NCI-H524 (cell line): ENCODE results near the gene PRRT2.
"Not testable (repeated sequence)": the region's sequence is repeated elsewhere in the genome, so short reads cannot be mapped to it uniquely, and the experiment has no call there.

Experiments used
- DNase-seq, 2 experiments: peaks; one replicate each; lab custom pipeline; 2025; lab: John Stamatoyannopoulos, UW

The PRRT2 gene

GRCh38 chr16:29833219-29833618 lies 21.2 kb downstream of the PRRT2 start:
- not testable (repeated sequence) for DNase-seq

DNA sequence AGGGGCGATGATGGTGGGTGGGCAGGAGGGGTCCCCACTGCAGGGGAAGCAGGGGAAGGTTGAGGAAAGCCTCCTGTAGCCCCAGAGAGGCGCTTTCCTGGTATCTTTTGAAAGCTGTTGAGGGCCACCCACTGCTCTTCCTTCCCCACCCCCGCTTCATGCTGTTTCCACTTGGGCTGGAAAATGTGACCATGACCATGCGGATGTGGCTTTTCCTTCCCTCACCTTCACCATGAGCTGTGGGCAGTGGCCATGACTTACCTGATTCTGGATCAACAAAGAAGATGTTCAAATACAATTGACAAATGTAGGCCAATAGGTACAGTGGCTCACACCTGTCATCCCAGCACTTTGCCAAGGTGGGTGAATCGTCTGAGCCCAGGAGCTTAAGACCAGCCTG lies 22.1 kb downstream of the PRRT2 start:
- no peak for DNase-seq

- no peak for DNase-seq
These were observed 23.9 kb downstream of the PRRT2 start for GRCh38 chr16:29835926-29836325.

- DNase-seq: no peak
These were observed 24.6 kb downstream of the PRRT2 start for GRCh38 chr16:29836623-29837022.

DNA sequence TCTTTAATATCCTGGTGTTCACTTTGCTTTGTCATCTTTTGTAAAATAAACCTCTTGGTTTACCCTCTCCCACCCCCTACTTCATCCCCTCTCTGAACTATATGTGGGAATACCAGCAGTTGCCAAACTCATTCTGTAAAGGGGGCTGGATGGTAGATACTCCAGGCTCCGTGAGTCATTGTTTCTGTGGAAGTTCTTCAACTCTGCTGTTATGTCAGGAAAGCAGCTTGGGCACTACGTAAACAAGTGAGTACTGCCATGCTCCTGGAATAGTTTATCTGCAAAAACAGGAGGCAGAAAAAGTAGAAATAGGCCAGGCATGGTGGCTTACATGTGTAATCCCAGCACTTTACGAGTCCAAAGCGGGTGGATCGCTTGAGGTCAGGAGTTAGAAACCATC lies 25.8 kb downstream of the PRRT2 start:
- DNase-seq: no peak

- no peak for DNase-seq
These were observed 27.8 kb downstream of the PRRT2 start for GRCh38 chr16:29839822-29840221.

DNA sequence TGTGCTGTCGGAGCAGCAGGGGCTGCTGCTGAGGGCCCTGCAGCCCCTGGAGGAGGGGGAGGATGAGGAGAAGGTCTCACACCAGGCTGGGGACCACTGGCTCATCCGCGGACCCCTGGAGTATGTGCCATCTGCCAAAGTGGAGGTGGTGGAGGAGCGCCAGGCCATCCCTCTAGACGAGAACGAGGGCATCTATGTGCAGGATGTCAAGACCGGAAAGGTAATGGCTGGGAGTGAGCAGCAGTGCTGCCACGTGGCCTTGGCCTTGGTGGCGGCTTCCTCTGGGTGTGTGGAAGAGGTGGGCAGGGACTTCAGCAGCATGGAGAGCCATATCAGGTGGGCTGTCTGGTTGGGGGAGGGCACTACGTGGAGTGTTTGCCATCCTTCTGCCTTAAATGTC lies 28.2 kb downstream of the PRRT2 start:
- no peak for DNase-seq

GRCh38 chr16:29841631-29842030 lies 29.6 kb downstream of the PRRT2 start:
- DNase-seq: no peak

DNA sequence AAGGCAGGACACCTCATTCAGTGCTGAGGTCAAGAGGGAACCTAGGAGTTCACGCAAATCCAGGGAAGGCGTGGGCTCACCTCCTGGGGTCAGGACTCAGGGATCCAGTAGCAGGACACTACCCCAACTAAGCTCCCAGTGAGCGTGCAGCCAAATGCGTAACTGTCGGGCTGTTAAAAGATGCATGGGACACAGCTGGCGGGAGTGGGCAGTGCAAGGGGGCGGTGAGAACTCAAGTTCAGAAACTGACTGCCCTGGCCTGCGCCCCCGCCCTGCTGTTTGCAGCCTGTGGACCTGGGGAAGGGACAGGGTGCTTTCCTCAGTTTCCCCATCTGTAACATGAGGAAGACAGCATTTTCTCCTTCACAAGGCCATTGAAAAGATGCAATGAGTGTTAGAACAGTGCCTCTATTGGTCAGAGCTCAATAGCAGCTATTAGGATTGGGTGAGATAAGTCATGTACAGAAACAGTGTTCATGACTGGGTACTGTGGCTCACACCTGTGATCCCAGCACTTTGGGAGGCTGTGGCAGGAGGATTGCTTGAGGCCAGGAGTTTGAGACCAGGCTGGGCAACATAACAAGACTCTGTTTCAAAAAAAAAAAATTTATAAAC lies 30.8 kb downstream of the PRRT2 start:
- DNase-seq: no peak

DNA sequence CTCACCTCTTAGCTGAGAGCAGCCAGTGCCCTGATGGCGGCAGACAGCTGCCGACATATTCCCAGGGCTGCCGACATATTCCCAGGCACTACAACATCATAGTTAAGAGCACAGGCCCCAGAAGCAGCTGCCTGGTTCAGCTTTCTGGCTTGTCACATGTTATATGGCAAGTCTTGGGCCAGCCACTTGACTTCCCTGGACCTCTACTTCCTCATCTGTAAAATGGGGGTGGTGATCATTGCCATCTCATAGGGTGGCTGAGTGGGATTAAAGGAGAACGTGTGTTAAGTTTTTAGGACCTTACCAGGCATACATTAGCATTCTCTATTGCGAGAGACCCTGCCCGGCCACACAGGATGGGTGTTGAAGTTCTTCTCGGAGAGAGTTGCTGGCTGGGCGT lies 31.9 kb downstream of the PRRT2 start:
- no peak for DNase-seq

GRCh38 chr16:29844575-29845331 lies 32.8 kb downstream of the PRRT2 start:
- DNase-seq: no peak

DNA sequence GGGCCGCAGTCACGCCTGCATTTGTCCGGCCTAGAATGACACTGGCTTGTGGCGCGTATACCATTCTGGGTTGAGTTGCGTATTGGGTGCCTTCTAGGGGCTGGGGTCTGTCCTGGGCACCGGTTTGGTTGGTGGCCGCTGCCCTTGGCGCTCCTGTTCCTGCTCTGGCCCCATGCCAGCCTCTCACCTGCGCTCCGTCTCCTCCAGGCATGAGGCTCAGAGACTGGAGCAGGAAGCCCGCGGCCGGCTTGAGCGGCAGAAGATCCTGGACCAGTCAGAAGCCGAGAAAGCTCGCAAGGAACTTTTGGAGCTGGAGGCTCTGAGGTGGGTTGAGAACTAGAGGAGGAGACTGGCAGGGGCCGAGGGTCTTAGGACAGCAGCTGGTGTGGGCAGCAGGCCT lies 33.7 kb downstream of the PRRT2 start:
- no peak for DNase-seq

DNA sequence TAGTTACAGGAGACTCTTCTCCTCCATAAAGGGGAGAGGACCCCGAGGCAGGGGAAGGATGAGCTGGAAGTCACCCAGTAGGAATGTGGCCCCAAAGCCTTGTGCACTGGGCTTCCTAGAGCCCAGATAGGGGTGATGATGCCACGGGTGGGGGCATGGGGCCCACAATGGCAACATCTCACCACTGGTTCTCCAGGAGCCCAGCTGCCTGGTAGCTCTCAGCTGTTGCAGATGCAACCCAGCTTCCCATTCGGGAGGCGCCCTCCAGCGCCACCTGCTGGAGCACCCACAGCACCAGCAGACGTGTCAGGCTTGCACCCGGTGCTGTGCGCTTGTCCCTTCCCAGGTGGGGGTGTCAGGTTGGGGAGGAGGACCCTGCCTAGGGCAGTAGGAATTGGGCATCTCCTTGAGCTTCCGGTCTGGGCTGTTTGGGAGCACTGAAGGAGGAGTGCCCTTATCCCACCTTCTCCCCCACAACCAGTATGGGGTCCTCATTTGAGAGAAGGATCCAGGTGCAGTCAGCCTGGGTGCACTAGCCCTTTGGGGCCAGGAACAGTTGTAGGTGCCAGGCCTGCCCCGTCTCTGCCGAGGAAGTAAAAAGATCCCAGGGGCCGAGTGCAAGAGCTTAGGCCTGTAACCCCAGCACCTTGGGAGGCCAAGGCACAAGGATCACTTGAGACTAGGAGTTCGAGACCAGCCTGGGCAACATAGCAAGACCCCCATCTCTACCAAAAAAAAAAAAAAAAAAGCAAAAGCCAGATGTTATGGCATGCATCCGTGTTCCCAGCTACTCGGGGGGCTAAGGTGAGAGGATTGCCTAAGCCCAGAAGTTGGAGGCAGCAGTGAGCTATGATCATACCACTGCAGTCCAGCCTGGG lies 36.7 kb downstream of the PRRT2 start:
- peak; percentile 50 to 84 for DNase-seq

DNA sequence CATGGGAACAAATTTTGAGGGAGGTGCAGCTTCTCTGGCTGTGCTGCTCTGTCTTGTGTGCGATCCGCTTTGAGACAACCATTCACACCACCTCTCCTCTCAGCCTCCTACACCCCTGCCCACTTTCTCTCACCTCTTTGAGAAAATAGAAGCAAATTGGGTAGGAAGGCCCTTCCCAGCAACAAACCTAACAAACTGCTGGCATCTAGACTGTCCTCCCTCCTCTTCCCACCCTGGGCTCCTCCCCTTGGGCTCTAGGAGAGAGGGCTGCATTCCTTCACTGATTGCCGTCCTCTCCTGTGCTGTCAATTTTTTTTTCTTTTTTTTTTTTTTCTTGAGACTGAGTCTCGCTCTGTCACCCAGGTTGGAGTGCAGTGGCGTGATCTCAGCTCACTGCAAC lies 37.5 kb downstream of the PRRT2 start:
- no peak for DNase-seq

GRCh38 chr16:29850998-29851397 lies 39.0 kb downstream of the PRRT2 start:
- no peak for DNase-seq

GRCh38 chr16:29852654-29853053 lies 40.7 kb downstream of the PRRT2 start:
- no peak for DNase-seq

DNA sequence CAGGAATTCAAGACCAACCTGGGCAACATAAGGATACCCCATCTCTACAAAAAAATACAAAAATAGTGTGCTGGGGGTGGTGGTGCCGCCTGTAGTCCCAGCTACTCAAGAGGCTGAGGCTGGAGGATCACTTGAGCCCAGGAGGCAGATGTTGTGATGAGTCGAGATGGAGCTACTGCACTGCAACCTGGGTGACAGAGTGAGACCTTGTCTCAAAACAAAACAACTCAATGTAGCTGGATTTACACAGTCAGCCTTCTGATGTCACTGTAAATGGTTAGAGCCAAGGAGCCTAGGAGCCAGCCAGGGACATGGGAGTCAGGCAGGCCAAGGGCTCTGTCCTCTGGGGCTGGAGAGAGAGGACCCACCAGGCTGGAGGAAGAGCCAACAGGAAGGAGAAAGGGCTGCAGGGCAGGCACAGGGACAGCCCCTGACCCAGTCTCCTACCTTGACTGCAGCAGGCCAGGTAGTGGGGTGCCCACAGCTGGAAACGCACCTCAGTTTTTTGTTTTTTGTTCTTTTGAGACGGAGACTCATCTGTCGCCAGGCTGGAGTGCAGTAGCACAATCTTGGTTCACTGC lies 42.6 kb downstream of the PRRT2 start:
- peak in 1 of 2 experiments; percentile 28 for DNase-seq

- no peak for DNase-seq
These were observed 45.3 kb downstream of the PRRT2 start for GRCh38 chr16:29857133-29857760.

DNA sequence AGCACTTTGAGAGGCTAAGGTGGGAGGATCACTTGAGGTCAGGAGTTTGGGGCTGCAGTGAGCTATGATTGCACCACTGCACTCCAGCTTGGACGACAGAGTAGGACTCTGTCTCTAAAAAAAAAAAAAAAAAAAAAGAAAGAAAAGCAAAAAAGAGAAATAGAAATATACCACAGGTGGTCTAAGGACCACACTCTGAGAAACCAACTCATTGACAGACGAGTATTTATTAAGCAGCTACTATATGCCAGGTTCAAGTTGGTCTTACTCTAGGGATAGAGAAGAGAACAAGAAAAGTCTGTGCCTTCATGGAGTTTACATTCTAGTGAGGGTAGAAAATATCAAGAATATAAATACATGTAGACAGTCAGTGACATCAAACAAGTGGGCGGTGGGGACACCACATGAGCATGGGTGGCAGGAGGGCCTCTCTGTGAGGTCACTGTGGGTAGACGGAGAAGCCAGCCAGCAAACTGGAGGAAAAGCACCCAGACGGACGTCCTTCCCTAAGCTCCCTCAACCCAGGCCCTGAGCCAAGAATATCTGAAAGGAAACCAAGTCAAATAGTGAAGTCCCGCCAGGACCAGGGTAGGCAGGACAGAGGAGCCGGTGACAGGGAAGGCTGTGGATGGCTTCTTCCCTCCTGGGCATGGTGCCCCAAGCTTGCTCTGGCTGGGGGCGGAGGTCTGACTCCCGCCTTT lies 46.3 kb downstream of the PRRT2 start:
- DNase-seq: no peak

GRCh38 chr16:29858974-29859373 lies 47.0 kb downstream of the PRRT2 start:
- DNase-seq: no peak

DNA sequence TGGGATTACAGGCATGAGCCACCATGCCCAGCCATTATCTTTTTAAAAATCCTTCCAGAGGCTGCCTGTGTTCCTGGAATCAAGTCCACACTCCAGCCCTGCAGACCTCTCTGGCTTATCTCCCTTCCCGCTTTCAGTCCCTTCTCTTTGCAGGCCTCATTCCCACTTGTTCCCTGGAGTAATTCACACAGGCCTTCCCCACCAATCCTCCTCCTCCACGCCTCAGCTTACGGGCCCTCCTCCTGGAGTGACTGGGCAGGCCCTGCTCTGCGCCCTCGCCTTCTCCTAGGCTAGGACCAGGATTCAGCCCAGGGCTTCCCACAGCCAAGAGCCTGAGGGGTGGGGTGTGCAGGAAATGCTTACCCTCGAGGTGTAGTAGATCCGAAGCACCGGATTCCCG lies 48.2 kb downstream of the PRRT2 start:
- no peak for DNase-seq
